ENCODE data around the gene DPYSL3.

DPYSL3 gene

DNA sequence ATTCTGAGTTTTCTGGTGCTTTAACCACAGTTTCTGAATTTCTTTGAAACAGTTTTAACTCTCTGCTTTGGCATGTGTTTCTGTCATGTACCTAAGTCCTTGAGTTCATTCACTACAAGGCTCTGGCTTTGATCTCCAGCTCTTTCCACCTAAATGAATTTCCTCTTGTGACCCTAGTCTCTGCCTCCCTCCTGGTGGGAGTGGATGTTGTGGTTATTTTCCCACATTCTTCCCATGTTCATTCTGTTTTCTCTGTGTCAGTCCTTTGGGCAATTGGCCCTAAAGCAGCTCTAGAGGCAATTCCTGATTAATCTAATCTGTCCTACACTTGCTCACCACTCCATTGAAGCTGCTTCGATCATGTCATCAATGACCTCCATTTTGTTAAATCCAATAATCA lies 28.4 kb upstream of the DPYSL3 start:
- Histone ChIP-seq H4K20me1 (ENCODE audit: control insufficient read depth, insufficient read depth, low read depth, low read length) (no peaks in the 10 kb centered on the region), H3K9me3 (ENCODE audit: control insufficient read depth, insufficient read depth, low read length) (no peaks in the 10 kb centered on the region; the same call in 1 of the 2 replicates), H3K9me2 (replicated peaks; ENCODE audit: control insufficient read depth, low read length) (no peaks in the 10 kb centered on the region), H3K27me3 (ENCODE audit: control insufficient read depth, low read length) (peaks cover 7% of the 10 kb centered on the region; the same call in 1 of the 2 replicates), H3K36me3 (ENCODE audit: control insufficient read depth, low read length) (no peaks in the 10 kb centered on the region), H3F3A (ENCODE audit: control insufficient read depth, insufficient read depth) (no peaks in the 10 kb centered on the region), H3K4me3 (ENCODE audit: low read length) (no peak overlapping the region), H3K4me2 (ENCODE audit: low read length) (no peak overlapping the region), H3K27ac (ENCODE audit: low read depth, low read length) (no peak overlapping the region), H3K4me1 (ENCODE audit: control insufficient read depth, low read length) (no peaks in the 10 kb centered on the region), H3K79me2 (ENCODE audit: control insufficient read depth, low read length) (no peaks in the 10 kb centered on the region)
- TF ChIP-seq, protein P1, sequence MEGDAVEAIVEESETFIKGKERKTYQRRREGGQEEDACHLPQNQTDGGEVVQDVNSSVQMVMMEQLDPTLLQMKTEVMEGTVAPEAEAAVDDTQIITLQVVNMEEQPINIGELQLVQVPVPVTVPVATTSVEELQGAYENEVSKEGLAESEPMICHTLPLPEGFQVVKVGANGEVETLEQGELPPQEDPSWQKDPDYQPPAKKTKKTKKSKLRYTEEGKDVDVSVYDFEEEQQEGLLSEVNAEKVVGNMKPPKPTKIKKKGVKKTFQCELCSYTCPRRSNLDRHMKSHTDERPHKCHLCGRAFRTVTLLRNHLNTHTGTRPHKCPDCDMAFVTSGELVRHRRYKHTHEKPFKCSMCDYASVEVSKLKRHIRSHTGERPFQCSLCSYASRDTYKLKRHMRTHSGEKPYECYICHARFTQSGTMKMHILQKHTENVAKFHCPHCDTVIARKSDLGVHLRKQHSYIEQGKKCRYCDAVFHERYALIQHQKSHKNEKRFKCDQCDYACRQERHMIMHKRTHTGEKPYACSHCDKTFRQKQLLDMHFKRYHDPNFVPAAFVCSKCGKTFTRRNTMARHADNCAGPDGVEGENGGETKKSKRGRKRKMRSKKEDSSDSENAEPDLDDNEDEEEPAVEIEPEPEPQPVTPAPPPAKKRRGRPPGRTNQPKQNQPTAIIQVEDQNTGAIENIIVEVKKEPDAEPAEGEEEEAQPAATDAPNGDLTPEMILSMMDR (IDR thresholded peaks at IDR 0.05; ENCODE audit: low read depth, low read length, poor library complexity, severe bottlenecking), result no peak
- TF ChIP-seq EZH2phosphoT487 (IDR thresholded peaks at IDR 0.05; ENCODE audit: borderline replicate concordance, low read length), result no peak

DNA sequence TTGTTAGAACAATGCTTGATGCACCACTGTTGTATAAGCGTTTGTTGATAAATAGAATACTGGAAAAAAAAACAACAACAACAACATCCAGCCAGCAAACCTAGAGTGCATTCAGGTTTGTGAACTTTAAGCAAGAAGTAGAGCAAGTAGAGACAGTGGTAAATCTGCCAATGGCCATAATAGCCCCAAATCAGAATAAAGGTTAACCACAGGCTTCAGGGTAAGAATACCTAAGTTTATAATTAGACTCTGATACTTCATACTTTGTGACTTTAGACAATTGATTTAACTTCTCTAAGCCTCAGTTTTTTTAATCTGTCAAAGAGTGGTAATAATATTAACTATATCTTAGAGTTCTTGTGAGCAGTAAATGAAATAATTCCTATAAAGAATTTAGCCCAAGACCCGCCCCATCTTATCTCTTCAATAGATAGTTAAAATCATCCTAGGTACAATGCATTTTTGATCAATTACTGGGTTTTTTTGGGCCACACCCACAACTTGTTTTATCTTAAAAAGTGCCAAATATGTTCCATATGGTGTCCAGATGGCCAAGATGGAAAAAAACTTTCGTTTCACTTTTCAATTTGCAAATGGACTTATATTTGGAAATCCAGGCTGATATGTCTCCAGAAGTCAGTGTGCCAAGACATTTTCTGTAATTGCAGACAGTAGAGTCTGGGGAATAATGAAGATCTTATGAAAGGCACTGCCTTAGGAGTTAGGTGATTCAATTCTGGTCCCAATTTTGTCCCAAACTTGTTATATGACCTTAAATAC lies 24.5 kb upstream of the DPYSL3 start:
- Histone ChIP-seq H3K27ac (ENCODE audit: low read depth, low read length) (no peak overlapping the region), H3K9me2 (replicated peaks; ENCODE audit: control insufficient read depth, low read length) (no peaks in the 10 kb centered on the region), H3K4me3 (ENCODE audit: low read length) (no peak overlapping the region), H3K79me2 (ENCODE audit: control insufficient read depth, low read length) (no peaks in the 10 kb centered on the region), H3K36me3 (ENCODE audit: control insufficient read depth, low read length) (no peaks in the 10 kb centered on the region), H3K9me3 (ENCODE audit: control insufficient read depth, insufficient read depth, low read length) (no peaks in the 10 kb centered on the region; the same call in 1 of the 2 replicates), H3K27me3 (ENCODE audit: control insufficient read depth, low read length) (peaks cover 10% of the 10 kb centered on the region), H4K20me1 (ENCODE audit: control insufficient read depth, insufficient read depth, low read depth, low read length) (no peaks in the 10 kb centered on the region), H3F3A (ENCODE audit: control insufficient read depth, insufficient read depth) (no peaks in the 10 kb centered on the region), H3K4me1 (ENCODE audit: control insufficient read depth, low read length) (no peaks in the 10 kb centered on the region), H3K4me2 (ENCODE audit: low read length) (no peak overlapping the region)
- TF ChIP-seq EZH2phosphoT487 (IDR thresholded peaks at IDR 0.05; ENCODE audit: borderline replicate concordance, low read length), result no peak
- TF ChIP-seq, protein P1 (IDR thresholded peaks at IDR 0.05; ENCODE audit: low read depth, low read length, poor library complexity, severe bottlenecking), result no peak

DNA sequence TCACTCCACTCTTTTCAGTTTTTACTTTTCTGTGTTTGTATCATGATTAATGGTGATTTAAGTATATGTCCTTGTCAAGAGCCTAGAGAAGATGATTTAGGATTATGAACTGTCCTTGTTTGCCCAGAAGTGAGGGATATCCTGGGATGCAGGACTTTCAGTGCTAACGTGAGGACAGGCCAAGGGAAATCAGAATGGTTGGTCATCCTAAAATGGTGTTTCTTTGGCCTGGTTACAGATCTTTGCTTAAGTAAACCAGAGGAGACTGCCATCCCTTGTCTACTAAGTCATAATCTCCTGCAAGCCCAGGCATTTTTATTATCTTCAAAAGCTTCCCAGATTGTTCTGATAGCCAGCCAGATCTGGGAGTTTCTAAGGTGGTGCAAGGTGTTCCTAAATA lies 22.3 kb upstream of the DPYSL3 start:
- Histone ChIP-seq H3K4me1 (ENCODE audit: control insufficient read depth, low read length) (peaks cover 8% of the 10 kb centered on the region), H3K27me3 (ENCODE audit: control insufficient read depth, low read length) (peaks cover 10% of the 10 kb centered on the region), H3K4me3 (ENCODE audit: low read length) (no peak overlapping the region), H3K4me2 (ENCODE audit: low read length) (no peak overlapping the region), H3K9me3 (ENCODE audit: control insufficient read depth, insufficient read depth, low read length) (no peaks in the 10 kb centered on the region; the same call in 1 of the 2 replicates), H3F3A (ENCODE audit: control insufficient read depth, insufficient read depth) (no peaks in the 10 kb centered on the region), H3K79me2 (ENCODE audit: control insufficient read depth, low read length) (no peaks in the 10 kb centered on the region), H3K9me2 (replicated peaks; ENCODE audit: control insufficient read depth, low read length) (no peaks in the 10 kb centered on the region), H3K36me3 (ENCODE audit: control insufficient read depth, low read length) (no peaks in the 10 kb centered on the region), H3K27ac (ENCODE audit: low read depth, low read length) (no peak overlapping the region), H4K20me1 (ENCODE audit: control insufficient read depth, insufficient read depth, low read depth, low read length) (no peaks in the 10 kb centered on the region)
- TF ChIP-seq EZH2phosphoT487 (IDR thresholded peaks at IDR 0.05; ENCODE audit: borderline replicate concordance, low read length), result no peak
- TF ChIP-seq, protein P1 (IDR thresholded peaks at IDR 0.05; ENCODE audit: low read depth, low read length, poor library complexity, severe bottlenecking), result no peak

All from DOHH2 (cell line).